Small intestine (tissue), 7 donors: Measurements from ENCODE around the gene DOCK2. TPM values are rescaled to one million over a fixed set of nuclear protein-coding genes. Genes with fewer than 3 reads are reported as not detected.

Experiments used
- DNase-seq, 2 donors: peaks; one replicate each; pipeline versions ENCODE4 v3.0.0 to v3.0.0-alpha.2; 2013
- FAIRE-seq: peaks from 2 replicates; lab custom pipeline; 2012; peaks lifted over from hg19 to GRCh38; lab: Jason Lieb, UNC
- H3K27ac ChIP-seq, 3 donors: one replicate each; pipeline ENCODE4 v1.5.1; 2013; ENCODE audit warnings: low read length in 2 of 3, mild to moderate bottlenecking in 2 of 3, control low read depth in 1 of 3, inconsistent platforms in 1 of 3, low read depth in 1 of 3, moderate library complexity in 1 of 3
- H3K27me3 ChIP-seq, 3 donors: one replicate each; pipeline ENCODE4 v1.6.1; 2013; ENCODE audit warnings: low read length in 3 of 3, inconsistent platforms in 1 of 3; ENCODE audit not compliant: control insufficient read depth in 3 of 3, insufficient read depth in 3 of 3
- H3K36me3 ChIP-seq, 3 donors: one replicate each; pipeline ENCODE4 v1.6.1; 2013; ENCODE audit warnings: low read length in 3 of 3, inconsistent platforms in 1 of 3, low read depth in 1 of 3, mild to moderate bottlenecking in 1 of 3, moderate library complexity in 1 of 3; ENCODE audit not compliant: control insufficient read depth in 3 of 3, insufficient read depth in 2 of 3
- H3K4me1 ChIP-seq, 3 donors: one replicate each; pipeline ENCODE4 v1.6.1; 2013; ENCODE audit warnings: low read length in 2 of 3, inconsistent platforms in 1 of 3, low read depth in 1 of 3, mild to moderate bottlenecking in 1 of 3, moderate library complexity in 1 of 3; ENCODE audit not compliant: control insufficient read depth in 3 of 3, insufficient read depth in 2 of 3
- H3K4me3 ChIP-seq, 3 donors: one replicate each; pipeline ENCODE4 v1.5.1; 2013; ENCODE audit warnings: low read length in 3 of 3, control low read depth in 1 of 3, inconsistent platforms in 1 of 3, low read depth in 1 of 3, mild to moderate bottlenecking in 1 of 3, moderate library complexity in 1 of 3
- H3K9me3 ChIP-seq, 2 donors: one replicate each; pipeline ENCODE4 v1.6.1; 2013; ENCODE audit warnings: low read depth in 1 of 2, low read length in 1 of 2; ENCODE audit not compliant: control insufficient read depth in 2 of 2, insufficient read depth in 1 of 2
- WGBS, 3 donors: extraction: QIAGEN DNeasy Blood & Tissue Kit; methylation state at CpG; one replicate each; pipeline ENCODE4 v1.1.7; 2013; 5-methylcytosine and 5-hydroxymethylcytosine counted together
- polyA plus RNA-seq, 4 donors: library from polyadenylated mRNA; stranded (reverse) in 3 of 4; unstranded in 1 of 4; fragments of 200-250 nt in 3 of 4; fragments of 120-200 nt in 1 of 4; gene quantifications; one replicate each; pipeline versions ENCODE4 v1.2.1 to v1.2.3, GENCODE V29; 2013
- donor health status: healthy with polysubstance abuse.
- donor health status: control.
- donor health status: control.
- donor health status: Bipolar disorder and iron deficiency.
- donor health status: healthy.

DOCK2 gene
- polyA plus RNA-seq, 4 donors = 1.3 to 5.9 (median 3.0) TPM

DNA sequence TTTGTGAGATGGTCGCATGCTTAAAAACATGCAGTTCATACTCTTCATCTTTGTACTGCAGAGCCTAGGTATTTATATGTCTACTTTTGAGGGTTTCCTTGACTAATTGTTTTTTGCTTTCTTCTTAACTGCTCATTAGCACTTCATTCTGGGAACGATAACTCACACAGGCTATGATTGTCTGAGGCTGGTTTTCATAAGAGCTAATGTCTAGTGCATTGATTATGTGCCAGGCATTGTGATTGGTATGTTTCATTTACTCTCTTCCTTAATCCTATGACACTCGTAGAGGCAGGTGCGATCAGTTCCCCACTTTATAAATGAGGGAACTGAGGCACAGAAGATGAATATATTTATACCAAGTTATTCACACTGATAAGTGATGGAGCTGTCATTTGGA is 249.6 kb downstream of the DOCK2 start:
- Histone ChIP-seq H3K9me3 (no peaks in the 10 kb centered on the region), H3K4me3 (no peak overlapping the region), H3K36me3 (no peaks in the 10 kb centered on the region), H3K27ac (no peak overlapping the region), H3K27me3 (no peaks in the 10 kb centered on the region), H3K4me1 (no peaks in the 10 kb centered on the region)
- 84 to 86% (median 86%) methylated on average over 4 of the region's 4 CpGs for WGBS, 3 donors
- FAIRE-seq = no peak
- DNase-seq = no peak

DNA sequence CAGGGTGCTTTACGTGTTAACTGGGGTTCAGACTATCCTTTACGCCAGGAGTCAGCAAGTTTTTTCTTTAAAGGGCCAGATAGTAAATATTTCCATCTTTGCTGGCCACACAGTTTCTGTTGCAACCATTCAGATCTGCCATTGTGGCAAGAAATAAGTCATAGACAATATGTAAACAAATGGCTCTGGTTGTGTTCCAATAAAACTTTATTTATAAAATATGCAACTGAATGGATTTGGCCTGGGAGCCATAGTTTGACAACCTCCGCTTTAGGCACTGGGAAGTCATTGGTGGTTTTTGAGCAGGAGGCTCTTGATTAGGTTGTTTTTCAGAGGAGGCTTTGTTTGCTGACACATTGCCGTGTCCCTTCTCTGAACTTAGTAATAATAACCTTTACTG is 252.5 kb downstream of the DOCK2 start:
- Histone ChIP-seq H3K27ac (no peak overlapping the region), H3K4me1 (no peaks in the 10 kb centered on the region), H3K4me3 (no peak overlapping the region), H3K9me3 (no peaks in the 10 kb centered on the region), H3K27me3 (no peaks in the 10 kb centered on the region), H3K36me3 (no peaks in the 10 kb centered on the region)
- FAIRE-seq = no peak
- WGBS, 3 donors = 68 to 78% (median 70%) methylated on average over 4 of the region's 4 CpGs
- DNase-seq = no peak

DNA sequence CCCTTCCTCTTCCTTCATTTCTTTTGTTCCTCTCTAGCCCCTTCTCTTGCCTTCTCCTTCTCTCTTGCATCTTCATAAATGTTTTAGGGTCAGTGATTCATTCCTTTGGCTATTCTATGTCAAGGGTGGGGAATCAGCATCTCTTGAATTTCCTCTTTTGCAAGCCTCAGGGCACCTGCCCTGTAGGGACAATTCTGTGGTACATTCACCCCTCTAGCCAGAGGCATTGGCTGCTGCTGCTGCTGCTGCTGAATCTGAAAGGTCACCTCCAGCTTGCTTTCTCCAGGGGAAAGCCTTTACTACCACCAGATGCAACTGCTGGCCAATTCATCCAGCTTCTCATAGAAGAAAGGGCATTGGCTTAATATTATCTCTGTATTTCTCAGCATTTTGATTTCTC is 255.9 kb downstream of the DOCK2 start:
- FAIRE-seq (no peak), DNase-seq (no peak)
- Histone ChIP-seq H3K36me3 (no peaks in the 10 kb centered on the region), H3K27me3 (no peaks in the 10 kb centered on the region), H3K4me1 (no peaks in the 10 kb centered on the region), H3K9me3 (no peaks in the 10 kb centered on the region), H3K27ac (no peak overlapping the region), H3K4me3 (no peak overlapping the region)

DNA sequence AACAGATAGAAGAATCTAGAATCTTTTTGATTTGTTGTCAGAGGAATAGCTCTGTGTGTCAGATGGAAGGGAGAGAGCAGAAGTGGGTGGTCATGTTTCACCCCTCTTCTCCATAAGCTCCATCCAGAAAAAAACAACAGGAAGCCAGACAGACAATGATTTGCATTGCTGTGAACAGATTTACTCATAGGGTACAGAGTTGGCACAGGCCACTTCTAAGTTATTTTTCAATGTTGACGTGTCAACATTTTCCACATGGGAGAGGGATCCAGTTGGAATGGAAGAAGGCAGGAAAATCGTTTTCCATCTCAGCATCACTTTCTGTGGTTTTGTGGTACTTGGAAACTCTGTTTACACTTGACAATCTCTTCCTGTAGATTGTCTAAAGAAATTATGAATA is 256.5 kb downstream of the DOCK2 start:
- Histone ChIP-seq H3K4me1 (no peaks in the 10 kb centered on the region), H3K9me3 (no peaks in the 10 kb centered on the region), H3K4me3 (no peak overlapping the region), H3K27me3 (no peaks in the 10 kb centered on the region), H3K27ac (no peak overlapping the region), H3K36me3 (no peaks in the 10 kb centered on the region)
- no peak for DNase-seq
- FAIRE-seq = no peak
- WGBS, 3 donors = 51 to 64% (median 56%) methylated on average over 2 of the region's 2 CpGs

DNA sequence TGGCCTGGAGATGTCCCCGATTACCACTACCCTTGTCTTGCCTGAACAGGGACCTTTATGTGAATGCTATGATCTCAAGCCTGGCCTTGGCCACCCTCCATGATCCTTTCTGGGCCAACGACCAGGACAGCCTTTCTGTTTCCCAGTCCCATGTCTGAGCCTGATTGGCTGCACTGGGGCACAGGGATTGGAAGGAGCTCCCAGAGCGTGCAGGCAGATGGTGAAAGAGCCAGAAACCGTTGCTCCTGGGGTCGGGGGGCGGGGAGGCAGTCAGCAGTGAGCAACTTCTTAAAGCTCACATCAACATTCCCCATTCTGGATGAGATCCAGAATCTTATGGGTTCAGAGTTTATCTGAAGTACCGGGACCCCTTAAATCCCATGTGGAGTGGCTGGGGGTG is 258.9 kb downstream of the DOCK2 start:
- no peaks in the 10 kb centered on the region for H3K36me3 ChIP-seq
- no peaks in the 10 kb centered on the region for H3K27me3 ChIP-seq
- 59 to 68% (median 65%) methylated on average over 7 of the region's 7 CpGs for WGBS, 3 donors
- H3K27ac ChIP-seq = no peak overlapping the region
- no peak for FAIRE-seq
- no peaks in the 10 kb centered on the region for H3K9me3 ChIP-seq
- H3K4me1 ChIP-seq = no peaks in the 10 kb centered on the region
- no peak for DNase-seq
- no peak overlapping the region for H3K4me3 ChIP-seq

DNA sequence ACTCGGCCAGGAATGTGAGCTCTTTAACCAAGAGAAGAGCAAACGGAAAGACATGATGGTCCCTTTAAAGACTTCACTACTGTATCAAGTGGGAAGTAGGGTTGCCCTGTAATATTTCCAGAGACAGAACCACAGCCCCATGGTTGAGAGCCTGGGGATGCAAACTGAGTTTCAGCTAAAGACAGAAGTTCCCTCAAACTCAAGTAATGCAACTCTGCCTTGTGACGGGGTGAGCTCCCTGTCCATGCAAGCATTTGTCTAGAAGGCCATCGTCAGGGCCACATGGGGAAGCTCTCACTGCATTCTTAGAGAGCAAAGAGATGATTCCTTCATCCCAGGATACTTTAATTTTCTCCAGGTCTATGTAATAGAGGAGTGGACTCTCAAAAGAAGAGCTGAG is 260.4 kb downstream of the DOCK2 start:
- Histone ChIP-seq H3K36me3 (no peaks in the 10 kb centered on the region), H3K27ac (no peak overlapping the region), H3K9me3 (no peaks in the 10 kb centered on the region), H3K27me3 (no peaks in the 10 kb centered on the region), H3K4me3 (no peak overlapping the region), H3K4me1 (no peaks in the 10 kb centered on the region)
- no peak for FAIRE-seq
- WGBS, 3 donors = 85 to 92% (median 86%) methylated on average over 4 of the region's 4 CpGs
- no peak for DNase-seq

DNA sequence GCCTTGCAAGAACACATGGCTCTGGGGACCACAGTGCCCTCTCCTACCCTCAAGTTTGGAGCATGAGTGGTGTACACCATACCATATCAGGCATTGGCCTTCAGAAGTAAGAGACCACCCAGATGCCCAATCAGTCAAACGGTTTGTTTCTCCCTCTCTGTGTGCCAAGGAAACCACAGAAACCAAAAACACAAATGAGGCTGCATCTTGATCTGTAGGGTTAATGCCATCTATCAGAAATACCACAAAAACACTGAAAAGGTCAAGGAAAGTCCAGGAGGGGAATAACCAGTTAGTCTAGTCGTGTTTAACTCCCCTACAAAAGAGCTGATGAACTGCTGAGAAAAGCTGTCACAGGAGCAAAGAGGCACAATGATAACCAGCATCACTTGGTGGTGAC is 264.8 kb downstream of the DOCK2 start:
- 16 to 46% (median 25%) methylated on average over 2 of the region's 2 CpGs for WGBS, 3 donors
- H3K36me3 ChIP-seq = no peaks in the 10 kb centered on the region
- H3K27me3 ChIP-seq = no peaks in the 10 kb centered on the region
- no peak overlapping the region for H3K4me3 ChIP-seq
- no peaks in the 10 kb centered on the region for H3K9me3 ChIP-seq
- FAIRE-seq = no peak
- no peak overlapping the region for H3K27ac ChIP-seq
- H3K4me1 ChIP-seq = no peaks in the 10 kb centered on the region
- DNase-seq = no peak

DNA sequence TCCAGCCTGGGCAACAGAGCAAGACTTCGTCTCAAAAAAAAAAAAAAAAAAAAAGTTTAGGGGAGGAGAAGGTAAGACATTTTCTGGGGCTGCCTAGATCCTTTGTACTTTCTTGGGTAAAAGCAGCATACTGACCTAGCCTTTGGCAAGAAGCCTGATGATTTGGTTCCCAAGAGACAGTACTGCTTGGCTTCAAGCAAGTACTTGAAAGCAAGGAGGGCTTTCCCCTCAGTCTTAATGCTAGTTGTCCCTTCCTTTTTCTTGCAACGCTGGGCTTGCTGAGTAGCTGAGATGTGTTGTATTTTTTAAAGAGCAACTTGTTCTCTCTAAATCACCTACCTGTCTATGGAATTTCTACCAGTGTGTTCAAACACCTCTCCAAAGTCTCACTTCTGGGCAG is 267.0 kb downstream of the DOCK2 start:
- no peak for DNase-seq
- FAIRE-seq = no peak
- Histone ChIP-seq H3K4me1 (no peaks in the 10 kb centered on the region), H3K9me3 (no peaks in the 10 kb centered on the region), H3K27me3 (no peaks in the 10 kb centered on the region), H3K4me3 (no peak overlapping the region), H3K27ac (no peak overlapping the region), H3K36me3 (no peaks in the 10 kb centered on the region)
- WGBS, 3 donors = 63 to 73% (median 73%) methylated on average over 2 of the region's 2 CpGs

DNA sequence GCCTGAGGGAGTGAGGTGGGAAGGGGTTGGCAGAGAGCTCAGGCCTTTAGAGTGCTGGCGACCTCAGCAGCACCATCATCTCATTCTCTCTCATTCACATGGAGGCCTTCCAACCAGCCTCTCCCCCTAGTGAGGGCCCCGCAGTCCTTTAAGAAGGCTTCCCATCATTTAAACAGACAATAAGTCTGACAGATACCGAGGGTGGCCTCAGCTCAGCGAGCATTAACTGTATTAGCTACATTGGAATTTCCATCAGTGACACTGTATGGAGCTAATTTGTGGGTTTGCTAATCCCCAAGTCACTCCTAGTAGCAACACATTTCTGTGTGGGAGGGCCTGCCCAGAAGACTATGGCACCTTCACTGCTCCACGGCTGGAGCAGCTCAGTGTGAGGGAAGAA is 267.4 kb downstream of the DOCK2 start:
- FAIRE-seq (no peak), DNase-seq (no peak)
- Histone ChIP-seq H3K36me3 (no peaks in the 10 kb centered on the region), H3K27ac (no peak overlapping the region), H3K9me3 (no peaks in the 10 kb centered on the region), H3K4me3 (no peak overlapping the region), H3K4me1 (no peaks in the 10 kb centered on the region), H3K27me3 (no peaks in the 10 kb centered on the region)
- WGBS, 3 donors = 60 to 68% (median 66%) methylated on average over 5 of the region's 5 CpGs
